Cardiac ventricle fibroblast (primary cell): ENCODE measurements around the gene PLA2G4B. TPM values are rescaled to one million over a fixed set of nuclear protein-coding genes. Genes with fewer than 3 reads are reported as not detected.

Source experiments
- total RNA-seq: library from RNA; depleted of rRNA; stranded (reverse); fragments of >200 nt; gene quantifications from 2 replicates; pipeline ENCODE4 v1.2.3, GENCODE V29; 2015

The PLA2G4B gene, protein sequence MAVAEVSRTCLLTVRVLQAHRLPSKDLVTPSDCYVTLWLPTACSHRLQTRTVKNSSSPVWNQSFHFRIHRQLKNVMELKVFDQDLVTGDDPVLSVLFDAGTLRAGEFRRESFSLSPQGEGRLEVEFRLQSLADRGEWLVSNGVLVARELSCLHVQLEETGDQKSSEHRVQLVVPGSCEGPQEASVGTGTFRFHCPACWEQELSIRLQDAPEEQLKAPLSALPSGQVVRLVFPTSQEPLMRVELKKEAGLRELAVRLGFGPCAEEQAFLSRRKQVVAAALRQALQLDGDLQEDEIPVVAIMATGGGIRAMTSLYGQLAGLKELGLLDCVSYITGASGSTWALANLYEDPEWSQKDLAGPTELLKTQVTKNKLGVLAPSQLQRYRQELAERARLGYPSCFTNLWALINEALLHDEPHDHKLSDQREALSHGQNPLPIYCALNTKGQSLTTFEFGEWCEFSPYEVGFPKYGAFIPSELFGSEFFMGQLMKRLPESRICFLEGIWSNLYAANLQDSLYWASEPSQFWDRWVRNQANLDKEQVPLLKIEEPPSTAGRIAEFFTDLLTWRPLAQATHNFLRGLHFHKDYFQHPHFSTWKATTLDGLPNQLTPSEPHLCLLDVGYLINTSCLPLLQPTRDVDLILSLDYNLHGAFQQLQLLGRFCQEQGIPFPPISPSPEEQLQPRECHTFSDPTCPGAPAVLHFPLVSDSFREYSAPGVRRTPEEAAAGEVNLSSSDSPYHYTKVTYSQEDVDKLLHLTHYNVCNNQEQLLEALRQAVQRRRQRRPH
- 0.94 and 2.3 TPM in 2 replicates for total RNA-seq

DNA sequence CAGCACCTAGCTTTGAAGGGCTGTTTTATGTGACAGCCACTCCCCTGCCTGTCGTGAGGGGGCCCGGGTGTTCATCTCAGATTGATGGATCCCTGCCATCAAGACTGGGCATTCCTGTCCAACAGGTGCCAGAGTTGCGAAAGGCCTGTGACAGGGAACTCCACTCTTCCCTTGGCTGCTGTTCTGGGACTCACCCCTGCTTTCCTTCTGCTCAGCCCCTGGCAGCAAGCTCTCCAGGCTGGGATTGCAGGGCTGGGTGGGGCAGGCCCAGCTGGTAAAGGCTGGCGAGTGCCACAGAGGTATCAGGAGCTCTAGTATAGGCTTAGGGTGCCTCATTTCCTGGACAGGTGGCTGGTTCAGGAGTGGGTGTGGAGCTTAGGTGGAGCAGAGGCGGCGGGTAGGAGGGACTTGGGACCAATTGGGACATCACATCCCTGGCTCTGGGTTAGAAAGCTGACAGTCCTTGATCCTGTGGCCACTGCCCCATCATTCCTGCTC, at the start of gene PLA2G4B:
Gene PLA2G4B (plus strand): TSS at position 448 of the 498 bp plus-strand sequence. CDS start 67 bp downstream, outside the sequence.

DNA sequence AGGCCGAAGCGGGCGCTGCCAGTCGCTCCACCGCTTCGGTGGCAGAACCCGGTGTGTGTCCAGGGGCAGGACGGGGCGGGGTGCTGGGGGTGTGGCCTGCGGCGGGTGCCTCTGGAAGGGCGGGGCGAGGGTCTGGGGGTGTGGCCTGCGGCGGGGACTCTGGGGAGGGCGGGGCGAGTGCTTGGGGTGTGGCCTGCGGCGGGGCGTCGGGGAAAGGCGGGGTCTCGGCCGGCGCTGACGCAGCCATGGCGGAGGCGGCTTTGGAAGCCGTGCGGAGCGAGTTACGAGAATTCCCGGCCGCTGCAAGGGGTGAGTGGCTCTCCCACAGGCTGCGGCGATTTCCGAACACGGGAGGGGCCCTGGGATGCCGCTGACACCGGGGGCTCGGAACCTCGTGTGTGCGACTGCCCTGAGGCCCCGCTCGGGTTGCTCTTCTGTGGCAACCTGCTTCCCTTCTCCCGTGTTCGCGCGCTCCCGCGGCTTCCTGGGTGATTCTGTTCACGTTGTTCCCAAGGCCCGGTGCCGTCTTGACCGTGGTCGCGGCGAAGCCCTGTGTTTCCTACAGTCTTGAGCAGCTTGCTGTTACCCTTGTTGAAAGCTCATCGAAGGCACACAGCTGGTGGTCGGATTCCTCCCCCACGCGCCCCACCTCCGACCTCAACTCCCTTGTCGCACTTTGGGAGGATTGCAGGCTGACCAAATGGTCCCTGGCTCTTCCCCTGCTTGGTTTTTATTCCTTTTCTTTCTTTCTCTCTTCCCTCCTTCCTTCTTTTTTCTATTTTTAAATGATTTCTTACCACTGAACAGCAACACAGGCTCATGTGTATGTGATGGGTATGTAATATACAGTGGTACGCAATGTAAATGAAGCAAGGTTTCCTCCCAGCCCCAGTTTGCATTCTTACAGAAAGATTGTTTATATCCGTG, 10.5 kb upstream of the PLA2G4B start, which contains the start of gene JMJD7:
Gene JMJD7 (plus strand): TSS at position 213 of the 927 bp plus-strand sequence. CDS start 33 bp downstream, at position 246.

DNA sequence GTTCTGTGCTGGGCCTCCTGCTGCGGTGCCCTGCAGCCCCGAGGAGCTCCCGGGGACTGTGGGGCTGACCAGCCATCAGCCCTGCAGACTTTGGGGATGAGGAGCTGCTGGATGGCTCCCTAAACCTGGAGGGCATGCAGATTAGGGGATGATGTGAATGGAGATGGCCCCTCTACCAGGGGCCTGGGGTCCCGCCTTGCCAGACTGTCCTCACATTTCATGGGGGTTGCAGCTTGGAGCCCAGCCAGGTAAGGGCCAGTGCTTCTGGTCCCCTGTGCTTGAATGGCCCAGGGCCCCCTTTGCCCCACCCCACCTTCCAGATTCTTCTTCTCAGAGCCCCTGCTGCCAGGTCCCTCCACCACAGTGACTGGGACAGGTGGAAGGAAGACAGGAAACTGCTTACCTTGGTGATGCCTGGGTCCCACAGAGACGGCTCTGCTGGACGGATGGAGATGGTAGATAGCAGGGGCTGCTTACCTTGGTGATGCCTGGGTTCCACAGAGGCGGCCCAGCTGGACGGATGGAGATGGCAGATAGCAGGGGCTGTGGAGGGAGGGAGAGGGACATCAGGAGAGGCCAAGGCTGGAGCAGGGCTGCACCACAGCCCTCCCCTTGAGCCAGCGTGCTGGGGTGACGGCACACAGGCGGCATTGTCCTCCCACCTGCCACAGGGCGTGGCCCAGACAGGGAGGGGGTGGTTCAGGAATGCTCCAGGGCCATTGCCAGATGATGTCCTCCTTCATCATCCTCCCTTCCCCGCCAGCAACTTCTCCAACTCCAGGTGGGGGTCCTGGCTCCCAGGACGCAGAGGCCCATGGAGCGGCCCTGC, 55.0 kb downstream of the PLA2G4B start, which contains the start of gene SPTBN5:
Gene SPTBN5 (minus strand): TSS at position 632 of the 829 bp plus-strand sequence. CDS start 556 bp downstream, at position 76.

Other genes starting within 250 kb of the PLA2G4B start
- 13.7 and 18.6 TPM in 2 replicates for gene MGA, start 178.4 kb upstream of the PLA2G4B start, total RNA-seq
- 4.9 and 5.0 TPM in 2 replicates for gene MAPKBP1, start 64.4 kb upstream of the PLA2G4B start, total RNA-seq
- gene JMJD7, start 10.8 kb upstream of the PLA2G4B start, total RNA-seq = 3.0 and 3.6 TPM in 2 replicates
- gene SPTBN5, start 55.2 kb downstream of the PLA2G4B start, total RNA-seq = under 0.01 and 0.10 TPM in 2 replicates
- 5.6 and 5.8 TPM in 2 replicates for gene EHD4, start 133.7 kb downstream of the PLA2G4B start, total RNA-seq
- gene PLA2G4E, start 182.2 kb downstream of the PLA2G4B start, total RNA-seq = not detected in 2 replicates